Measurements from ENCODE around the gene FAM170B. TPM values are rescaled to one million over a fixed set of nuclear protein-coding genes. Genes with fewer than 3 reads are reported as not detected.

FAM170B gene
- total and polyA plus RNA-seq, 2 of the 4 experiments (the other 2 are of a cell fraction): not detected

DNA sequence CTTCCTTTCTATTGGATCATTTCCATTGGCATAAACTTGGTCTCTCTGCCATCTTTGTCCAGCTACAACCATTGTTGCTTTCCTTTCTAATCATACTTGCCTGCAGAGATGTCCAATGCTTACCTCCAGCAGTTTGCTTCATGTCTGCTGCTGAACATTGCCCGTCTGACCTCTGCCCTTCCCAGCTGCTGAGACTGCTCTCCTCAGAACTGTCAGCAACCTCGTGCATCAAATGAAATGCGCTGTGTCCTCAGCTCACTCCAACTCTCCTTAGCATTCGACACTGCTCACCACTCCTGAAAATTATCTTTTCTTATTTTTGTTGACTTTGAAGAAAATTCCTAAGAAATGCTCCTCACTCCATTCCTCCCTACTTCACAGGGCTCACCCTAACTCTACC is 5.0 kb downstream of the FAM170B start:
- no peaks in the 10 kb centered on the region for H4K20me1 ChIP-seq (ENCODE audit: insufficient read depth, low read length)
- H3K27me3 ChIP-seq (ENCODE audit: control insufficient read depth, insufficient read depth, low read length): peaks cover 42% of the 10 kb centered on the region
- H4K91ac ChIP-seq (ENCODE audit: insufficient read depth, low read depth, low read length): no peak overlapping the region
- ChIA-PET POLR2A (ENCODE audit: unreplicated experiment) (no interaction called here), CTCF (interaction anchor here (0.7 kb wide), 1 partner anchor 11 kb away, joined by 3 read pairs; no protein-coding TSS in a partner anchor)
- H2BK15ac ChIP-seq (ENCODE audit: low read depth, low read length): no peak overlapping the region
- H3K4me2 ChIP-seq (ENCODE audit: low read depth, low read length): no peak overlapping the region
- no peak overlapping the region for H4K5ac ChIP-seq (ENCODE audit: low read depth, low read length)
- no peak for TF ChIP-seq RAD21 (IDR thresholded peaks at IDR 0.05; ENCODE audit: low read length)
- TF ChIP-seq POLR2A (IDR thresholded peaks at IDR 0.05; ENCODE audit: low read depth, low read length): no peak
- no peak for TF ChIP-seq BHLHE40 (IDR thresholded peaks at IDR 0.05; ENCODE audit: low read depth, low read length)
- TF ChIP-seq RFX5 (IDR thresholded peaks at IDR 0.05; ENCODE audit: low read depth, low read length): no peak
- TF ChIP-seq RCOR1 (IDR thresholded peaks at IDR 0.05; ENCODE audit: insufficient replicate concordance, low read length): no peak
- TF ChIP-seq, protein P1, sequence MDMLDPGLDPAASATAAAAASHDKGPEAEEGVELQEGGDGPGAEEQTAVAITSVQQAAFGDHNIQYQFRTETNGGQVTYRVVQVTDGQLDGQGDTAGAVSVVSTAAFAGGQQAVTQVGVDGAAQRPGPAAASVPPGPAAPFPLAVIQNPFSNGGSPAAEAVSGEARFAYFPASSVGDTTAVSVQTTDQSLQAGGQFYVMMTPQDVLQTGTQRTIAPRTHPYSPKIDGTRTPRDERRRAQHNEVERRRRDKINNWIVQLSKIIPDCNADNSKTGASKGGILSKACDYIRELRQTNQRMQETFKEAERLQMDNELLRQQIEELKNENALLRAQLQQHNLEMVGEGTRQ (IDR thresholded peaks at IDR 0.05; ENCODE audit: low read depth, low read length): no peak
- no peak for TF ChIP-seq MAFK (IDR thresholded peaks at IDR 0.05; ENCODE audit: low read depth, low read length)
- no peak for TF ChIP-seq MAZ (IDR thresholded peaks at IDR 0.05; ENCODE audit: borderline replicate concordance, low read depth, low read length)
- TF ChIP-seq, protein P2, sequence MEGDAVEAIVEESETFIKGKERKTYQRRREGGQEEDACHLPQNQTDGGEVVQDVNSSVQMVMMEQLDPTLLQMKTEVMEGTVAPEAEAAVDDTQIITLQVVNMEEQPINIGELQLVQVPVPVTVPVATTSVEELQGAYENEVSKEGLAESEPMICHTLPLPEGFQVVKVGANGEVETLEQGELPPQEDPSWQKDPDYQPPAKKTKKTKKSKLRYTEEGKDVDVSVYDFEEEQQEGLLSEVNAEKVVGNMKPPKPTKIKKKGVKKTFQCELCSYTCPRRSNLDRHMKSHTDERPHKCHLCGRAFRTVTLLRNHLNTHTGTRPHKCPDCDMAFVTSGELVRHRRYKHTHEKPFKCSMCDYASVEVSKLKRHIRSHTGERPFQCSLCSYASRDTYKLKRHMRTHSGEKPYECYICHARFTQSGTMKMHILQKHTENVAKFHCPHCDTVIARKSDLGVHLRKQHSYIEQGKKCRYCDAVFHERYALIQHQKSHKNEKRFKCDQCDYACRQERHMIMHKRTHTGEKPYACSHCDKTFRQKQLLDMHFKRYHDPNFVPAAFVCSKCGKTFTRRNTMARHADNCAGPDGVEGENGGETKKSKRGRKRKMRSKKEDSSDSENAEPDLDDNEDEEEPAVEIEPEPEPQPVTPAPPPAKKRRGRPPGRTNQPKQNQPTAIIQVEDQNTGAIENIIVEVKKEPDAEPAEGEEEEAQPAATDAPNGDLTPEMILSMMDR (conservative IDR thresholded peaks at IDR 0.05; ENCODE audit: low read depth, low read length): no peak
- TF ChIP-seq SMC3 (IDR thresholded peaks at IDR 0.05; ENCODE audit: low read depth, low read length): no peak
- TF ChIP-seq CHD1 (IDR thresholded peaks at IDR 0.05; ENCODE audit: low read depth, low read length): no peak
- TF ChIP-seq, protein P3, sequence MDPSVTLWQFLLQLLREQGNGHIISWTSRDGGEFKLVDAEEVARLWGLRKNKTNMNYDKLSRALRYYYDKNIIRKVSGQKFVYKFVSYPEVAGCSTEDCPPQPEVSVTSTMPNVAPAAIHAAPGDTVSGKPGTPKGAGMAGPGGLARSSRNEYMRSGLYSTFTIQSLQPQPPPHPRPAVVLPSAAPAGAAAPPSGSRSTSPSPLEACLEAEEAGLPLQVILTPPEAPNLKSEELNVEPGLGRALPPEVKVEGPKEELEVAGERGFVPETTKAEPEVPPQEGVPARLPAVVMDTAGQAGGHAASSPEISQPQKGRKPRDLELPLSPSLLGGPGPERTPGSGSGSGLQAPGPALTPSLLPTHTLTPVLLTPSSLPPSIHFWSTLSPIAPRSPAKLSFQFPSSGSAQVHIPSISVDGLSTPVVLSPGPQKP (IDR thresholded peaks at IDR 0.05; ENCODE audit: borderline replicate concordance, low read depth, low read length): no peak
- TF ChIP-seq MXI1 (IDR thresholded peaks at IDR 0.05; ENCODE audit: borderline replicate concordance, low read depth, low read length): no peak
- TF ChIP-seq CEBPB (IDR thresholded peaks at IDR 0.05; ENCODE audit: low read depth, low read length): no peak
- TF ChIP-seq FOS (IDR thresholded peaks at IDR 0.05; ENCODE audit: low read depth, low read length): no peak
- no peak overlapping the region for H4K8ac ChIP-seq (ENCODE audit: low read depth in 2 of 2, low read length in 2 of 2)
- H2AK5ac ChIP-seq (ENCODE audit: low read depth, low read length): no peak overlapping the region
- no peaks in the 10 kb centered on the region for H3K9me1 ChIP-seq (ENCODE audit: insufficient read depth, low read length)
- no peak overlapping the region for H3K18ac ChIP-seq (ENCODE audit: low read depth, low read length)
- H3K4me3 ChIP-seq (ENCODE audit: insufficient read depth, low read depth, low read length): no peak overlapping the region
- WGBS, 2 experiments (ENCODE audit: extremely low coverage in 2 of 2, insufficient read length in 1 of 2): 40% methylated on average over 1 of the region's 4 CpGs; no CpG with 5 or more reads in 1 of the 2 experiments
- H3K4ac ChIP-seq (ENCODE audit: low read depth, low read length): no peak overlapping the region
- dilution Hi-C loops (cut with HindIII; ENCODE audit: low sequenced_read_pairs, unreplicated experiment): no loop called here
- H3K36me3 ChIP-seq (ENCODE audit: control insufficient read depth, insufficient read depth, low read length): no peaks in the 10 kb centered on the region
- no peak overlapping the region for H2AFZ ChIP-seq (replicated peaks; ENCODE audit: low read length, poor library complexity)
- no peak overlapping the region for H3K23ac ChIP-seq (ENCODE audit: low read depth, low read length)
- no peaks in the 10 kb centered on the region; the same call in 1 of the 2 replicates for H3K4me1 ChIP-seq (ENCODE audit: control insufficient read depth, insufficient read depth, low read length)
- in situ Hi-C loops (cut with MboI; ENCODE audit: low sequenced_read_pairs): no loop called here
- intact Hi-C loops (cut with micrococcal nuclease): no loop called here
- H3K56ac ChIP-seq (ENCODE audit: extremely low read depth, insufficient read depth, low read length): no peak overlapping the region
- no peak overlapping the region for H2BK120ac ChIP-seq (ENCODE audit: low read depth, low read length)
- H3K9me3 ChIP-seq (ENCODE audit: control insufficient read depth, insufficient read depth, low read length): no peaks in the 10 kb centered on the region; the same call in 1 of the 2 replicates
- H3K9ac ChIP-seq (ENCODE audit: low read depth, low read length): no peak overlapping the region
- no peak for ATAC-seq (ENCODE audit: low read depth)
- no peak overlapping the region for H3K14ac ChIP-seq (replicated peaks; ENCODE audit: low read depth, low read length)
- DNase-seq: no peak
- no peak overlapping the region for H2BK5ac ChIP-seq (ENCODE audit: low read depth, low read length, poor library complexity, severe bottlenecking)
- no TSS peak for BruUV-seq (replicated peaks)
- H3K27ac ChIP-seq (ENCODE audit: insufficient read depth, low read length): no peak overlapping the region
- no peaks in the 10 kb centered on the region for H3K79me1 ChIP-seq (ENCODE audit: low read depth in 1 of 2, low read length in 2 of 2)
- no peak overlapping the region for H2BK20ac ChIP-seq (ENCODE audit: low read depth, low read length)
- H2AK9ac ChIP-seq (replicated peaks; ENCODE audit: low read depth, low read length, poor library complexity): no peak overlapping the region

All from IMR-90 (cell line).